H9 (cell line): Measurements from ENCODE around the gene RALGDS. TPM values are rescaled to one million over a fixed set of nuclear protein-coding genes. Genes with fewer than 3 reads are reported as not detected.

Source experiments
- DNase-seq: peaks from one replicate; pipeline ENCODE4 v3.0.0-alpha.2; 2017
- H2AFZ ChIP-seq: one replicate; pipeline ENCODE4 v1.6.1; 2013; ENCODE audit warnings: mild to moderate bottlenecking, low read length, control low read depth, moderate library complexity
- H2AK5ac ChIP-seq: 2 replicates; pipeline ENCODE4 v1.6.1; 2013; ENCODE audit warnings: low read length, control low read depth, mixed read lengths; ENCODE audit not compliant: insufficient read length
- H2BK120ac ChIP-seq: one replicate; pipeline ENCODE4 v1.6.1; 2013; ENCODE audit warnings: low read depth, mild to moderate bottlenecking, low read length, control low read depth, inconsistent platforms; ENCODE audit not compliant: poor library complexity, severe bottlenecking
- H2BK12ac ChIP-seq: 2 replicates; pipeline ENCODE4 v1.6.1; 2013; ENCODE audit warnings: low read length, control low read depth, mixed read lengths, low read depth; ENCODE audit not compliant: insufficient read length
- H2BK15ac ChIP-seq: 2 replicates; pipeline ENCODE4 v1.6.1; 2013; ENCODE audit warnings: low read depth, low read length, control low read depth
- H2BK20ac ChIP-seq: one replicate; pipeline ENCODE4 v1.6.1; 2013; ENCODE audit warnings: low read depth, mild to moderate bottlenecking, low read length, control low read depth, inconsistent platforms; ENCODE audit not compliant: poor library complexity, severe bottlenecking
- H2BK5ac ChIP-seq: 2 replicates; pipeline ENCODE4 v1.6.1; 2013; ENCODE audit warnings: low read length, control low read depth, mixed read lengths; ENCODE audit not compliant: insufficient read length
- H3K14ac ChIP-seq: 2 replicates; pipeline ENCODE4 v1.6.1; 2013; ENCODE audit warnings: low read length, control low read depth; ENCODE audit not compliant: insufficient read depth
- H3K18ac ChIP-seq: 2 replicates; pipeline ENCODE4 v1.6.1; 2013; ENCODE audit warnings: low read depth, mild to moderate bottlenecking, mixed read lengths, low read length, control low read depth; ENCODE audit not compliant: insufficient read length
- H3K23ac ChIP-seq: 2 replicates; pipeline ENCODE4 v1.6.1; 2013; ENCODE audit warnings: low read length, control low read depth, mixed read lengths, low read depth; ENCODE audit not compliant: insufficient read length
- H3K23me2 ChIP-seq: 2 replicates; pipeline ENCODE4 v1.6.1; 2013; ENCODE audit warnings: low read depth, mild to moderate bottlenecking, mixed read lengths, low read length, control low read depth; ENCODE audit not compliant: insufficient read length, poor library complexity, severe bottlenecking
- H3K27ac ChIP-seq: 2 replicates; pipeline ENCODE4 v1.5.1; 2013; ENCODE audit warnings: low read length, control low read depth, mixed read lengths, low read depth; ENCODE audit not compliant: insufficient read length
- H3K27me3 ChIP-seq: 2 replicates; pipeline ENCODE4 v1.6.1; 2013; ENCODE audit warnings: low read length, control low read depth, inconsistent platforms; ENCODE audit not compliant: insufficient read depth
- H3K4ac ChIP-seq: 2 replicates; pipeline ENCODE4 v1.6.1; 2013; ENCODE audit warnings: low read depth, mild to moderate bottlenecking, control low read depth, inconsistent platforms, low read length, moderate library complexity
- H3K4me1 ChIP-seq: 2 replicates; pipeline ENCODE4 v1.6.1; 2013; ENCODE audit warnings: low read length, control low read depth, inconsistent platforms; ENCODE audit not compliant: insufficient read depth
- H3K4me2 ChIP-seq: 2 replicates; pipeline ENCODE4 v1.6.1; 2013; ENCODE audit warnings: low read length, control low read depth, mixed read lengths; ENCODE audit not compliant: insufficient read length, insufficient read depth
- H3K56ac ChIP-seq: 2 replicates; pipeline ENCODE4 v1.6.1; 2013; ENCODE audit warnings: low read depth, mild to moderate bottlenecking, mixed read lengths, low read length, control low read depth; ENCODE audit not compliant: insufficient read length
- H3K79me1 ChIP-seq: 2 replicates; pipeline ENCODE4 v1.6.1; 2013; ENCODE audit warnings: low read depth, mild to moderate bottlenecking, moderate library complexity, low read length, control low read depth, inconsistent platforms; ENCODE audit not compliant: insufficient read depth, poor library complexity, severe bottlenecking
- H3K79me2 ChIP-seq: 2 replicates; pipeline ENCODE4 v1.6.1; 2013; ENCODE audit warnings: low read length, control low read depth, inconsistent platforms; ENCODE audit not compliant: insufficient read depth
- H3K9ac ChIP-seq: 2 replicates; pipeline ENCODE4 v1.6.1; 2013; ENCODE audit warnings: low read length, control low read depth, mixed read lengths; ENCODE audit not compliant: insufficient read length; ENCODE audit errors: extremely low read depth
- H3K9me3 ChIP-seq: one replicate; pipeline ENCODE4 v1.6.1; 2013; ENCODE audit warnings: low read depth, low read length, inconsistent platforms; ENCODE audit not compliant: control insufficient read depth
- H3T11ph ChIP-seq: one replicate; pipeline ENCODE4 v1.6.1; 2013; ENCODE audit warnings: mild to moderate bottlenecking, low read length, control low read depth, inconsistent platforms
- H4K20me1 ChIP-seq: one replicate; pipeline ENCODE4 v1.6.1; 2013; ENCODE audit not compliant: control insufficient read depth, insufficient read length, insufficient read depth
- H4K5ac ChIP-seq: 2 replicates; pipeline ENCODE4 v1.6.1; 2013; ENCODE audit warnings: low read depth, mild to moderate bottlenecking, mixed read lengths, low read length, control low read depth; ENCODE audit not compliant: insufficient read length
- H4K8ac ChIP-seq: replicated peaks from 2 replicates; pipeline ENCODE4 v1.6.1; 2013; ENCODE audit warnings: low read length, control low read depth, mixed read lengths, low read depth; ENCODE audit not compliant: insufficient read length
- H4K91ac ChIP-seq: 2 replicates; pipeline ENCODE4 v1.6.1; 2013; ENCODE audit warnings: low read depth, mild to moderate bottlenecking, moderate library complexity, mixed read lengths, low read length, control low read depth; ENCODE audit not compliant: insufficient read length
- H3K27ac Mint-ChIP-seq, 3 experiments: 2 replicates in 2 of 3; 3 replicates in 1 of 3; pipeline ENCODE4 v1.8.0; 2020 to 2021; ENCODE audit warnings: mixed read lengths in 3 of 3, mild to moderate bottlenecking in 1 of 3, moderate library complexity in 1 of 3
- H3K27me3 Mint-ChIP-seq: 2 replicates; pipeline ENCODE4 v1.8.0; 2021; ENCODE audit warnings: low read depth, mild to moderate bottlenecking, moderate library complexity, mixed read lengths
- H3K36me3 Mint-ChIP-seq, 3 experiments: 2 replicates in 2 of 3; 3 replicates in 1 of 3; pipeline ENCODE4 v1.8.0; 2020 to 2021; ENCODE audit warnings: low read depth in 3 of 3, mixed read lengths in 3 of 3; ENCODE audit not compliant: insufficient read depth in 1 of 3
- H3K4me1 Mint-ChIP-seq, 2 experiments: 2 replicates each; pipeline ENCODE4 v1.8.0; 2020; ENCODE audit warnings: mixed read lengths in 2 of 2
- H3K4me3 Mint-ChIP-seq, 2 experiments: 2 replicates in 1 of 2; 3 replicates in 1 of 2; pipeline ENCODE4 v1.8.0; 2020 to 2021; ENCODE audit warnings: mild to moderate bottlenecking in 2 of 2, mixed read lengths in 2 of 2, moderate library complexity in 1 of 2
- H3K9me3 Mint-ChIP-seq, 2 experiments: 2 replicates in 1 of 2; 3 replicates in 1 of 2; pipeline ENCODE4 v1.8.0; 2020; ENCODE audit warnings: mild to moderate bottlenecking in 2 of 2, mixed read lengths in 2 of 2, moderate library complexity in 1 of 2
- CTCF ChIP-seq: fragments of 200-600 bp; sonication (generic); conservative IDR thresholded peaks from 3 replicates; pipeline ENCODE4 v1.8.0; 2021; ENCODE audit warnings: antibody characterized with exemption, mild to moderate bottlenecking
- WGBS: extraction: QIAGEN DNeasy Blood & Tissue Kit; methylation state at CpG from one replicate; pipeline ENCODE4 v1.1.7; 2013; ENCODE audit warnings: missing lambda C conversion rate, low lambda C conversion rate, mixed read lengths; ENCODE audit not compliant: insufficient read length; ENCODE audit errors: extremely low coverage; 5-methylcytosine and 5-hydroxymethylcytosine counted together
- total RNA-seq: library from RNA; stranded (reverse); gene quantifications from 2 replicates; pipeline ENCODE4 v1.2.1, GENCODE V29; 2021

RALGDS gene
- total RNA-seq, 1 experiment from 2014 or later, result 21.3 TPM

DNA sequence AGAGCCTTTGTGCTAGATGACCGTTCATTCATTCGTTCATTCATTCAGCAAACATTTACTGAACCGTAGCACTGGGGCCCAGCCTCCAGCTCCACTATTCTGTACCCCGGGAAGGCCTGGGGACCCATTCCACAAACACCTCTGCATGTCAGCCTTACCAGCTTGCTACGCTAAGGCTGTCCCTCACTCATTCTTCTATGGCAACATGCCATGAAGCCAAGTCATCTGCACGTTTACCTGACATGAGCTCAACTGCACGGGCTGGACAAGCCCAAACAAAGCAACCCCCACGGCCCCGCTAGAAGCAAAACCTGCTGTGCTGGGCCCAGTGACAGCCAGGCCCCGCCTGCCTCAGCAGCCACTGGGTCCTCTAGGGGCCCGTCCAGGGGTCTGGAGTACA, 53.2 kb downstream of the RALGDS start:
- Histone ChIP-seq H3K23ac (no peak overlapping the region), H3K9ac (no peak overlapping the region), H4K5ac (no peak overlapping the region), H2AK5ac (no peak overlapping the region), H2BK120ac (no peak overlapping the region), H2AFZ (no peak overlapping the region), H3K9me3 (no peaks in the 10 kb centered on the region), H2BK5ac (no peak overlapping the region), H3K4ac (no peak overlapping the region), H3K4me1 (no peaks in the 10 kb centered on the region), H3K27me3 (no peaks in the 10 kb centered on the region), H4K20me1 (no peaks in the 10 kb centered on the region), H3K23me2 (no peaks in the 10 kb centered on the region), H3K79me1 (no peaks in the 10 kb centered on the region), H3K79me2 (no peaks in the 10 kb centered on the region), H4K91ac (no peak overlapping the region), H3K27ac (no peak overlapping the region), H3K18ac (no peak overlapping the region), H3K56ac (no peak overlapping the region), H3K4me2 (no peak overlapping the region), H2BK20ac (no peak overlapping the region), H2BK15ac (no peak overlapping the region), H4K8ac (no peak overlapping the region), H3K14ac (no peak overlapping the region), H2BK12ac (no peak overlapping the region), H3T11ph (no peak overlapping the region)
- H3K9me3 Mint-ChIP-seq, result no peaks in the 10 kb centered on the region
- H3K27me3 Mint-ChIP-seq, result no peaks in the 10 kb centered on the region
- TF ChIP-seq CTCF, result no peak
- H3K4me3 Mint-ChIP-seq, result no peak overlapping the region
- H3K36me3 Mint-ChIP-seq, result peaks cover 3 to 8% (median 3%) of the 10 kb centered on the region in 3 experiments; a peak in 4 of 7 replicates
- no peaks in the 10 kb centered on the region for H3K4me1 Mint-ChIP-seq
- no CpG with 5 or more reads among the region's 11 CpGs for WGBS
- H3K27ac Mint-ChIP-seq, result peak overlapping the region in 1 of 3 experiments; percentile 70; a peak in 2 of 7 replicates
- DNase-seq, result no peak
